Measurements from ENCODE around the gene MYL12A. TPM values are rescaled to one million over a fixed set of nuclear protein-coding genes. Genes with fewer than 3 reads are reported as not detected.

The MYL12A gene
- total and polyA plus RNA-seq, 2 of the 4 experiments (the other 2 are of a cell fraction) = 549 to 580 TPM

GRCh38 chr18:3283908-3284307 lies 36.3 kb downstream of the MYL12A start:
- POLR2A ChIA-PET (ENCODE audit: unreplicated experiment) = no interaction called here
- H2BK5ac ChIP-seq (ENCODE audit: low read depth, low read length, poor library complexity, severe bottlenecking) = no peak overlapping the region
- intact Hi-C loops (cut with micrococcal nuclease) (loop anchor here (5.0 to 10.0 kb wide), 3 partner anchors 588 to 1771 kb away; no protein-coding TSS in a partner anchor), dilution Hi-C loops (cut with HindIII; ENCODE audit: low sequenced_read_pairs, unreplicated experiment) (no loop called here), in situ Hi-C loops (cut with MboI; ENCODE audit: low sequenced_read_pairs) (loop anchor here (5.0 to 10.0 kb wide), 5 partner anchors 168 to 701 kb away; partner anchors contain the start of gene TGIF1)
- no peaks in the 10 kb centered on the region for H4K20me1 ChIP-seq (ENCODE audit: insufficient read depth, low read length)
- H3K9me3 ChIP-seq (ENCODE audit: control insufficient read depth, insufficient read depth, low read length) = no peaks in the 10 kb centered on the region
- H3K79me1 ChIP-seq (ENCODE audit: low read depth in 1 of 2, low read length in 2 of 2) = no peaks in the 10 kb centered on the region
- no peak overlapping the region for H3K14ac ChIP-seq (replicated peaks; ENCODE audit: low read depth, low read length)
- no TSS peak for BruUV-seq (replicated peaks)
- H2BK15ac ChIP-seq (ENCODE audit: low read depth, low read length) = no peak overlapping the region
- no peaks in the 10 kb centered on the region for H3K27me3 ChIP-seq (ENCODE audit: control insufficient read depth, insufficient read depth, low read length)
- no peak overlapping the region for H3K4me2 ChIP-seq (ENCODE audit: low read depth, low read length)
- no peak overlapping the region for H3K4me3 ChIP-seq (ENCODE audit: insufficient read depth, low read depth, low read length)
- H2BK20ac ChIP-seq (ENCODE audit: low read depth, low read length) = no peak overlapping the region
- H3K9me1 ChIP-seq (ENCODE audit: insufficient read depth, low read length) = no peaks in the 10 kb centered on the region
- no peak overlapping the region for H3K18ac ChIP-seq (ENCODE audit: low read depth, low read length)
- no peak overlapping the region for H3K56ac ChIP-seq (ENCODE audit: extremely low read depth, insufficient read depth, low read length)
- CTCF ChIA-PET = interaction anchor here (0.6 to 2.4 kb wide), 4 partner anchors 311 to 488 kb away, joined by 4 to 13 read pairs (median 4); no protein-coding TSS in a partner anchor
- H2BK120ac ChIP-seq (ENCODE audit: low read depth, low read length) = peak overlapping the region; percentile 1; the same call in 1 of the 2 replicates
- H4K91ac ChIP-seq (ENCODE audit: insufficient read depth, low read depth, low read length) = no peak overlapping the region
- peak overlapping the region; percentile 46; the same call in 1 of the 2 replicates for H2AK5ac ChIP-seq (ENCODE audit: low read depth, low read length)
- DNase-seq (no peak), ATAC-seq (ENCODE audit: low read depth) (no peak)
- WGBS, 2 experiments (ENCODE audit: extremely low coverage in 2 of 2, insufficient read length in 1 of 2) = 80% methylated on average over 2 of the region's 7 CpGs; no CpG with 5 or more reads in 1 of the 2 experiments
- no peak overlapping the region for H4K8ac ChIP-seq (ENCODE audit: low read depth in 2 of 2, low read length in 2 of 2)
- H3K9ac ChIP-seq (ENCODE audit: low read depth, low read length) = no peak overlapping the region
- TF ChIP-seq CHD1 (IDR thresholded peaks at IDR 0.05; ENCODE audit: low read depth, low read length) (no peak), RAD21 (IDR thresholded peaks at IDR 0.05; ENCODE audit: low read length) (no peak), USF2 (IDR thresholded peaks at IDR 0.05; ENCODE audit: low read depth, low read length) (no peak), POLR2A (IDR thresholded peaks at IDR 0.05; ENCODE audit: low read depth, low read length) (no peak), ELK1 (IDR thresholded peaks at IDR 0.05; ENCODE audit: borderline replicate concordance, low read depth, low read length) (no peak), RFX5 (IDR thresholded peaks at IDR 0.05; ENCODE audit: low read depth, low read length) (no peak), MXI1 (IDR thresholded peaks at IDR 0.05; ENCODE audit: borderline replicate concordance, low read depth, low read length) (no peak), SMC3 (IDR thresholded peaks at IDR 0.05; ENCODE audit: low read depth, low read length) (no peak), NFE2L2 (IDR thresholded peaks at IDR 0.05; ENCODE audit: low read depth, low read length) (no peak), RCOR1 (IDR thresholded peaks at IDR 0.05; ENCODE audit: insufficient replicate concordance, low read length) (no peak), BHLHE40 (IDR thresholded peaks at IDR 0.05; ENCODE audit: low read depth, low read length) (no peak), FOS (IDR thresholded peaks at IDR 0.05; ENCODE audit: low read depth, low read length) (no peak), CEBPB (IDR thresholded peaks at IDR 0.05; ENCODE audit: low read depth, low read length) (no peak), CTCF (conservative IDR thresholded peaks at IDR 0.05; ENCODE audit: low read depth, low read length) (no peak), MAZ (IDR thresholded peaks at IDR 0.05; ENCODE audit: borderline replicate concordance, low read depth, low read length) (no peak), MAFK (IDR thresholded peaks at IDR 0.05; ENCODE audit: low read depth, low read length) (no peak)
- no peaks in the 10 kb centered on the region; the same call in 1 of the 2 replicates for H3K4me1 ChIP-seq (ENCODE audit: control insufficient read depth, insufficient read depth, low read length)
- H3K27ac ChIP-seq (ENCODE audit: insufficient read depth, low read length) = no peak overlapping the region
- no peak overlapping the region for H3K23ac ChIP-seq (ENCODE audit: low read depth, low read length)
- no peak overlapping the region for H3K4ac ChIP-seq (ENCODE audit: low read depth, low read length)
- H4K5ac ChIP-seq (ENCODE audit: low read depth, low read length) = no peak overlapping the region
- H3K36me3 ChIP-seq (ENCODE audit: control insufficient read depth, insufficient read depth, low read length) = peaks cover 3% of the 10 kb centered on the region; the same call in 1 of the 2 replicates
- peak overlapping the region; percentile 15 for H2AFZ ChIP-seq (replicated peaks; ENCODE audit: low read length, poor library complexity)
- H2AK9ac ChIP-seq (replicated peaks; ENCODE audit: low read depth, low read length, poor library complexity) = no peak overlapping the region

All from IMR-90 (cell line).